Mesenchymal stem cell (in vitro differentiated cells and primary cell): ENCODE data around the gene C22orf42.

ENCODE experiments used
- DNase-seq: peaks from one replicate; pipeline ENCODE4 v3.0.0-alpha.2; 2013
- H2AFZ ChIP-seq: one replicate; pipeline ENCODE4 v1.6.1; 2013; ENCODE audit warnings: low read depth, mild to moderate bottlenecking, control low read depth, inconsistent platforms, low read length, moderate library complexity
- H2AK5ac ChIP-seq: 2 replicates; pipeline ENCODE4 v1.6.1; 2013; ENCODE audit warnings: low read length, moderate library complexity, mild to moderate bottlenecking, inconsistent platforms; ENCODE audit not compliant: severe bottlenecking
- H2BK120ac ChIP-seq: one replicate; pipeline ENCODE4 v1.6.1; 2013; ENCODE audit warnings: low read depth, mild to moderate bottlenecking, inconsistent platforms, low read length, moderate library complexity
- H2BK12ac ChIP-seq, 2 experiments: one replicate each; pipeline ENCODE4 v1.6.1; 2013; ENCODE audit warnings: inconsistent platforms in 2 of 2, low read length in 2 of 2, mild to moderate bottlenecking in 2 of 2, moderate library complexity in 2 of 2, control low read depth in 1 of 2
- H2BK15ac ChIP-seq: one replicate; pipeline ENCODE4 v1.6.1; 2013; ENCODE audit warnings: mild to moderate bottlenecking, low read depth, inconsistent platforms; ENCODE audit not compliant: poor library complexity, severe bottlenecking
- H2BK5ac ChIP-seq: 2 replicates; pipeline ENCODE4 v1.6.1; 2013; ENCODE audit warnings: low read depth, mild to moderate bottlenecking, low read length, control low read depth, inconsistent platforms; ENCODE audit not compliant: poor library complexity, severe bottlenecking
- H3K14ac ChIP-seq, 2 experiments: one replicate each; pipeline ENCODE4 v1.6.1; 2013; ENCODE audit warnings: inconsistent platforms in 2 of 2, low read length in 2 of 2, control low read depth in 1 of 2, mild to moderate bottlenecking in 1 of 2, moderate library complexity in 1 of 2
- H3K18ac ChIP-seq, 2 experiments: one replicate each; pipeline ENCODE4 v1.6.1; 2013; ENCODE audit warnings: inconsistent platforms in 2 of 2, low read length in 2 of 2, control low read depth in 1 of 2, low read depth in 1 of 2, mild to moderate bottlenecking in 1 of 2
- H3K23ac ChIP-seq, 2 experiments: one replicate each; pipeline ENCODE4 v1.6.1; 2013; ENCODE audit warnings: inconsistent platforms in 2 of 2, low read length in 2 of 2, mild to moderate bottlenecking in 2 of 2, moderate library complexity in 2 of 2, control low read depth in 1 of 2
- H3K27ac ChIP-seq: 2 replicates; pipeline ENCODE4 v1.5.1; 2013; ENCODE audit warnings: mild to moderate bottlenecking, moderate library complexity, low read length, control low read depth, inconsistent platforms; ENCODE audit not compliant: poor library complexity, severe bottlenecking
- H3K27me3 ChIP-seq, 2 experiments: 2 replicates each; pipeline versions ENCODE4 v1.6.1 to v1.7.0; 2013; ENCODE audit warnings: low read length in 2 of 2, mild to moderate bottlenecking in 2 of 2, moderate library complexity in 2 of 2, control low read depth in 1 of 2, inconsistent platforms in 1 of 2; ENCODE audit not compliant: control insufficient read depth in 1 of 2, insufficient read depth in 1 of 2
- H3K36me3 ChIP-seq, 2 experiments: 2 replicates each; pipeline versions ENCODE4 v1.6.1 to v1.7.0; 2013; ENCODE audit warnings: low read length in 2 of 2, control low read depth in 1 of 2, inconsistent platforms in 1 of 2, low read depth in 1 of 2, mild to moderate bottlenecking in 1 of 2; ENCODE audit not compliant: insufficient read depth in 2 of 2, control insufficient read depth in 1 of 2
- H3K4ac ChIP-seq, 2 experiments: one replicate each; pipeline ENCODE4 v1.6.1; 2013; ENCODE audit warnings: inconsistent platforms in 2 of 2, low read length in 2 of 2, mild to moderate bottlenecking in 2 of 2, moderate library complexity in 2 of 2, control low read depth in 1 of 2, low read depth in 1 of 2
- H3K4me1 ChIP-seq: 2 replicates; pipeline ENCODE4 v1.6.1; 2013; ENCODE audit warnings: low read depth, low read length, control low read depth; ENCODE audit not compliant: control insufficient read depth, insufficient read depth
- H3K4me2 ChIP-seq: 2 replicates; pipeline ENCODE4 v1.6.1; 2013; ENCODE audit warnings: low read length, mild to moderate bottlenecking, inconsistent platforms; ENCODE audit not compliant: poor library complexity, severe bottlenecking
- H3K4me3 ChIP-seq, 2 experiments: 2 replicates each; pipeline versions ENCODE4 v1.5.1 to v1.7.0; 2013; ENCODE audit warnings: low read length in 2 of 2, mild to moderate bottlenecking in 2 of 2, control low read depth in 1 of 2, low read depth in 1 of 2; ENCODE audit not compliant: insufficient read depth in 1 of 2
- H3K79me1 ChIP-seq: replicated peaks from 2 replicates; pipeline ENCODE4 v1.6.1; 2013; ENCODE audit warnings: mild to moderate bottlenecking, control low read depth, low read length, inconsistent platforms; ENCODE audit not compliant: poor library complexity, severe bottlenecking
- H3K9ac ChIP-seq: 2 replicates; pipeline ENCODE4 v1.7.0; 2013; ENCODE audit warnings: mild to moderate bottlenecking, low read length, moderate library complexity
- H3K9me3 ChIP-seq: 2 replicates; pipeline ENCODE4 v1.7.0; 2013; ENCODE audit warnings: mild to moderate bottlenecking, low read length; ENCODE audit not compliant: control insufficient read depth
- H4K8ac ChIP-seq: one replicate; pipeline ENCODE4 v1.6.1; 2013; ENCODE audit warnings: inconsistent platforms, mild to moderate bottlenecking, low read length, moderate library complexity
- H4K91ac ChIP-seq: one replicate; pipeline ENCODE4 v1.6.1; 2013; ENCODE audit warnings: mild to moderate bottlenecking, low read length, inconsistent platforms
- WGBS: methylation state at CpG from one replicate; pipeline ENCODE4 v1.1.7; 2013; ENCODE audit warnings: mixed read lengths; 5-methylcytosine and 5-hydroxymethylcytosine counted together

The C22orf42 gene

GRCh38 chr22:32204040-32204855, 45.1 kb upstream of the C22orf42 start:
- H3K9me3 ChIP-seq: no peaks in the 10 kb centered on the region
- H3K4me2 ChIP-seq: peak overlapping the region; percentile 6
- peaks cover 25% of the 10 kb centered on the region for H3K4me1 ChIP-seq
- H2AFZ ChIP-seq: no peak overlapping the region
- H2BK5ac ChIP-seq: no peak overlapping the region
- no peak overlapping the region for H3K14ac ChIP-seq
- H4K91ac ChIP-seq: no peak overlapping the region
- H2BK15ac ChIP-seq: no peak overlapping the region
- DNase-seq: no peak
- H4K8ac ChIP-seq: no peak overlapping the region
- peaks cover 34 to 50% of the 10 kb centered on the region in 2 experiments for H3K27me3 ChIP-seq
- H3K36me3 ChIP-seq: no peaks in the 10 kb centered on the region
- H3K9ac ChIP-seq: no peak overlapping the region
- 9% methylated on average over 41 of the region's 42 CpGs for WGBS
- no peak overlapping the region for H3K23ac ChIP-seq
- H3K79me1 ChIP-seq: no peaks in the 10 kb centered on the region
- H2BK12ac ChIP-seq: no peak overlapping the region
- no peak overlapping the region for H3K27ac ChIP-seq
- no peak overlapping the region for H2BK120ac ChIP-seq
- no peak overlapping the region for H3K4ac ChIP-seq
- H3K18ac ChIP-seq: no peak overlapping the region
- H3K4me3 ChIP-seq: peak overlapping the region in 1 of 2 experiments; percentile 10
- H2AK5ac ChIP-seq: no peak overlapping the region

GRCh38 chr22:32203181-32204039, 44.3 kb upstream of the C22orf42 start:
- Histone ChIP-seq H3K27me3 (peaks cover 37 to 53% of the 10 kb centered on the region in 2 experiments), H2AK5ac (no peak overlapping the region), H3K4ac (no peak overlapping the region), H3K79me1 (no peaks in the 10 kb centered on the region), H2AFZ (no peak overlapping the region), H3K9me3 (no peaks in the 10 kb centered on the region), H2BK5ac (no peak overlapping the region), H3K4me3 (no peak overlapping the region), H2BK120ac (no peak overlapping the region), H2BK12ac (no peak overlapping the region), H3K36me3 (no peaks in the 10 kb centered on the region), H3K4me2 (no peak overlapping the region), H4K91ac (no peak overlapping the region), H3K23ac (no peak overlapping the region), H3K27ac (no peak overlapping the region), H3K4me1 (peaks cover 25% of the 10 kb centered on the region), H4K8ac (no peak overlapping the region), H3K14ac (no peak overlapping the region), H3K18ac (no peak overlapping the region), H3K9ac (no peak overlapping the region), H2BK15ac (no peak overlapping the region)
- WGBS: 48% methylated on average over 52 of the region's 53 CpGs
- DNase-seq: no peak

DNA sequence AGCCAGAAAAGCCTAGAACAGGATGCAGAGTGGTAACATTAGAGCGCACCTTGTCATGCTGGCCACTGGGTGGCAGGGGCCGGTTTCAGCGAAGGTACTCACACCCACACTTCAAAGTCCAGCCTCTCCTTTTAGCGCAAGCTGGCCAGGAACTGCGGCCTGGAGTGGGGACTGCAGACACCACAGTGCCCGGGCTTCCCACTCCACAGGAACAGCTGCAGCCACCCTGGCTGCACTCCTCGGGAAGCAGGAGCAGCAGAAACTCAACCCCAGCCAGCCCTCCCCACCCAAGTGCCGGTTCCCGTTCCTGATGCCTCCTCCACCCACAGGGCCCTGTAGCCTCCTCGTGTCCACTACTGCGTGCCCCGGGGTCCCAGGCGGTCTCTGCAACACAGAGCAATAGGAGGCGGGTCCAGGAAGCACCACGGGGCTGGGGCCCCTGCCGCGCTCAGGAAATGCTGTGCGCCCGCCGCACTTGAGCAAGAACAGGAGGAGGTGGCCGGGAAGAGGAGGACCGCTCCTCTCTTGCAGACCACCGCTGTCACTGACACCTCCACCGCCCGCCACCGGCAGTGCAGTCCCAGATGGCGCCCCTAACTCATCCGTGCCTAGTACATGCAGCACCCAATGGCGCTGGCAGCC, 43.6 kb upstream of the C22orf42 start:
- no peak overlapping the region for H4K91ac ChIP-seq
- peaks cover 37 to 53% of the 10 kb centered on the region in 2 experiments for H3K27me3 ChIP-seq
- no peak overlapping the region for H3K18ac ChIP-seq
- peaks cover 25% of the 10 kb centered on the region for H3K4me1 ChIP-seq
- H2BK12ac ChIP-seq: no peak overlapping the region
- H3K9me3 ChIP-seq: no peaks in the 10 kb centered on the region
- H2AFZ ChIP-seq: no peak overlapping the region
- no peak overlapping the region for H2BK5ac ChIP-seq
- no peak overlapping the region for H3K27ac ChIP-seq
- no peak overlapping the region for H2AK5ac ChIP-seq
- no peaks in the 10 kb centered on the region for H3K36me3 ChIP-seq
- WGBS: 24% methylated on average over 29 of the region's 29 CpGs
- H3K79me1 ChIP-seq: no peaks in the 10 kb centered on the region
- no peak overlapping the region for H3K23ac ChIP-seq
- H2BK120ac ChIP-seq: no peak overlapping the region
- H3K4ac ChIP-seq: no peak overlapping the region
- H3K4me3 ChIP-seq: no peak overlapping the region
- no peak overlapping the region for H2BK15ac ChIP-seq
- DNase-seq: peak; percentile 14
- no peak overlapping the region for H3K4me2 ChIP-seq
- H4K8ac ChIP-seq: no peak overlapping the region
- no peak overlapping the region for H3K14ac ChIP-seq
- no peak overlapping the region for H3K9ac ChIP-seq

GRCh38 chr22:32202161-32202538, 43.0 kb upstream of the C22orf42 start:
- 32% methylated on average over 4 of the region's 4 CpGs for WGBS
- Histone ChIP-seq H3K4me1 (peaks cover 25% of the 10 kb centered on the region), H3K23ac (no peak overlapping the region), H3K14ac (no peak overlapping the region), H2BK5ac (no peak overlapping the region), H4K91ac (no peak overlapping the region), H3K79me1 (no peaks in the 10 kb centered on the region), H3K18ac (no peak overlapping the region), H2BK120ac (no peak overlapping the region), H3K4me2 (no peak overlapping the region), H2BK12ac (no peak overlapping the region), H3K9me3 (no peaks in the 10 kb centered on the region), H3K4ac (no peak overlapping the region), H3K9ac (no peak overlapping the region), H2AFZ (no peak overlapping the region), H4K8ac (no peak overlapping the region), H3K27ac (no peak overlapping the region), H3K27me3 (peaks cover 37 to 55% of the 10 kb centered on the region in 2 experiments), H2AK5ac (no peak overlapping the region), H2BK15ac (no peak overlapping the region), H3K36me3 (no peaks in the 10 kb centered on the region), H3K4me3 (no peak overlapping the region)
- no peak for DNase-seq
